HL-60 (cell line): ENCODE results near the gene CYP2A6.

Source experiments
- DNase-seq, 2 experiments: peaks; one replicate each; pipeline ENCODE4 v3.0.0-alpha.2; 2010 to 2020; ENCODE audit warnings: low read depth in 1 of 2, low spot score in 1 of 2
- H3K27ac ChIP-seq: fragments of 250-450 bp; sonication (Bioruptor Pico); replicated peaks from 2 replicates; pipeline ENCODE4 v1.5.1; 2020; ENCODE audit warnings: mild to moderate bottlenecking, moderate library complexity
- H3K27me3 ChIP-seq: fragments of 250-450 bp; sonication (Bioruptor Pico); 2 replicates; pipeline ENCODE4 v1.5.1; 2021; ENCODE audit warnings: mild to moderate bottlenecking, moderate library complexity; ENCODE audit not compliant: insufficient read depth, poor library complexity, severe bottlenecking
- H3K4me3 ChIP-seq: replicated peaks from 2 replicates; pipeline ENCODE4 v1.5.1; 2011; ENCODE audit warnings: mild to moderate bottlenecking, control low read depth, low read length; ENCODE audit not compliant: insufficient read depth
- GABPA ChIP-seq: IDR thresholded peaks from 2 replicates; pipeline ENCODE4 v1.6.1; 2012; ENCODE audit warnings: low read depth
- POLR2AphosphoS5 ChIP-seq: IDR thresholded peaks from 2 replicates; pipeline ENCODE4 v1.6.1; 2012; ENCODE audit warnings: low read depth
- SPI1 ChIP-seq: IDR thresholded peaks from 2 replicates; pipeline ENCODE4 v1.6.1; 2012; ENCODE audit warnings: low read depth, mild to moderate bottlenecking, borderline replicate concordance
- TF ChIP-seq, protein P1 (sequence below): IDR thresholded peaks from one replicate; pipeline ENCODE4 v1.5.1; 2011; ENCODE audit warnings: low read length, control low read depth, inconsistent platforms; ENCODE audit not compliant: insufficient read depth
- TF ChIP-seq, protein P2 (sequence below): IDR thresholded peaks from 2 replicates; pipeline ENCODE4 v1.6.1; 2012; ENCODE audit warnings: low read depth; ENCODE audit not compliant: insufficient replicate concordance

The CYP2A6 gene

GRCh38 chr19:40800997-40801377 lies 49.3 kb downstream of the CYP2A6 start:
- H3K4me3 ChIP-seq = no peak overlapping the region; the same call in 1 of the 2 replicates
- TF ChIP-seq, protein P1, sequence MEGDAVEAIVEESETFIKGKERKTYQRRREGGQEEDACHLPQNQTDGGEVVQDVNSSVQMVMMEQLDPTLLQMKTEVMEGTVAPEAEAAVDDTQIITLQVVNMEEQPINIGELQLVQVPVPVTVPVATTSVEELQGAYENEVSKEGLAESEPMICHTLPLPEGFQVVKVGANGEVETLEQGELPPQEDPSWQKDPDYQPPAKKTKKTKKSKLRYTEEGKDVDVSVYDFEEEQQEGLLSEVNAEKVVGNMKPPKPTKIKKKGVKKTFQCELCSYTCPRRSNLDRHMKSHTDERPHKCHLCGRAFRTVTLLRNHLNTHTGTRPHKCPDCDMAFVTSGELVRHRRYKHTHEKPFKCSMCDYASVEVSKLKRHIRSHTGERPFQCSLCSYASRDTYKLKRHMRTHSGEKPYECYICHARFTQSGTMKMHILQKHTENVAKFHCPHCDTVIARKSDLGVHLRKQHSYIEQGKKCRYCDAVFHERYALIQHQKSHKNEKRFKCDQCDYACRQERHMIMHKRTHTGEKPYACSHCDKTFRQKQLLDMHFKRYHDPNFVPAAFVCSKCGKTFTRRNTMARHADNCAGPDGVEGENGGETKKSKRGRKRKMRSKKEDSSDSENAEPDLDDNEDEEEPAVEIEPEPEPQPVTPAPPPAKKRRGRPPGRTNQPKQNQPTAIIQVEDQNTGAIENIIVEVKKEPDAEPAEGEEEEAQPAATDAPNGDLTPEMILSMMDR = no peak
- no peak for TF ChIP-seq SPI1
- TF ChIP-seq GABPA = no peak
- TF ChIP-seq POLR2AphosphoS5 = no peak
- TF ChIP-seq, protein P2, sequence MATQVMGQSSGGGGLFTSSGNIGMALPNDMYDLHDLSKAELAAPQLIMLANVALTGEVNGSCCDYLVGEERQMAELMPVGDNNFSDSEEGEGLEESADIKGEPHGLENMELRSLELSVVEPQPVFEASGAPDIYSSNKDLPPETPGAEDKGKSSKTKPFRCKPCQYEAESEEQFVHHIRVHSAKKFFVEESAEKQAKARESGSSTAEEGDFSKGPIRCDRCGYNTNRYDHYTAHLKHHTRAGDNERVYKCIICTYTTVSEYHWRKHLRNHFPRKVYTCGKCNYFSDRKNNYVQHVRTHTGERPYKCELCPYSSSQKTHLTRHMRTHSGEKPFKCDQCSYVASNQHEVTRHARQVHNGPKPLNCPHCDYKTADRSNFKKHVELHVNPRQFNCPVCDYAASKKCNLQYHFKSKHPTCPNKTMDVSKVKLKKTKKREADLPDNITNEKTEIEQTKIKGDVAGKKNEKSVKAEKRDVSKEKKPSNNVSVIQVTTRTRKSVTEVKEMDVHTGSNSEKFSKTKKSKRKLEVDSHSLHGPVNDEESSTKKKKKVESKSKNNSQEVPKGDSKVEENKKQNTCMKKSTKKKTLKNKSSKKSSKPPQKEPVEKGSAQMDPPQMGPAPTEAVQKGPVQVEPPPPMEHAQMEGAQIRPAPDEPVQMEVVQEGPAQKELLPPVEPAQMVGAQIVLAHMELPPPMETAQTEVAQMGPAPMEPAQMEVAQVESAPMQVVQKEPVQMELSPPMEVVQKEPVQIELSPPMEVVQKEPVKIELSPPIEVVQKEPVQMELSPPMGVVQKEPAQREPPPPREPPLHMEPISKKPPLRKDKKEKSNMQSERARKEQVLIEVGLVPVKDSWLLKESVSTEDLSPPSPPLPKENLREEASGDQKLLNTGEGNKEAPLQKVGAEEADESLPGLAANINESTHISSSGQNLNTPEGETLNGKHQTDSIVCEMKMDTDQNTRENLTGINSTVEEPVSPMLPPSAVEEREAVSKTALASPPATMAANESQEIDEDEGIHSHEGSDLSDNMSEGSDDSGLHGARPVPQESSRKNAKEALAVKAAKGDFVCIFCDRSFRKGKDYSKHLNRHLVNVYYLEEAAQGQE = no peak
- 0 out of 2 replicates have a peak overlapping the region, but pooled peaks have one; percentile 19 for H3K27ac ChIP-seq
- DNase-seq = no peak
- no peaks in the 10 kb centered on the region for H3K27me3 ChIP-seq

DNA sequence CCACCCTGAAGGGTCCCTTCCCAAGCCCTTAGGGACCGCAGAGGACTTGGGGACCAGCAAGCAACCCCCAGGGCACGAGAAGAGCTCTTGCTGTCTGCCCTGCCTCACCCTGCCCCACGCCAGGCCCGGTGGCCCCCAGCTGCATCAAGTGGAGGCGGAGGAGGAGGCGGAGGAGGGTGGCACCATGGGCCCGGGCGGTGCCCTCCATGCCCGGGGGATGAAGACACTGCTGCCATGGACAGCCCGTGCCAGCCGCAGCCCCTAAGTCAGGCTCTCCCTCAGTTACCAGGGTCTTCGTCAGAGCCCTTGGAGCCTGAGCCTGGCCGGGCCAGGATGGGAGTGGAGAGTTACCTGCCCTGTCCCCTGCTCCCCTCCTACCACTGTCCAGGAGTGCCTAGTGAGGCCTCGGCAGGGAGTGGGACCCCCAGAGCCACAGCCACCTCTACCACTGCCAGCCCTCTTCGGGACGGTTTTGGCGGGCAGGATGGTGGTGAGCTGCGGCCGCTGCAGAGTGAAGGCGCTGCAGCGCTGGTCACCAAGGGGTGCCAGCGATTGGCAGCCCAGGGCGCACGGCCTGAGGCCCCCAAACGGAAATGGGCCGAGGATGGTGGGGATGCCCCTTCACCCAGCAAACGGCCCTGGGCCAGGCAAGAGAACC lies 49.8 kb downstream of the CYP2A6 start:
- peak overlapping the region; percentile 91 for H3K27ac ChIP-seq
- no peak for DNase-seq

DNA sequence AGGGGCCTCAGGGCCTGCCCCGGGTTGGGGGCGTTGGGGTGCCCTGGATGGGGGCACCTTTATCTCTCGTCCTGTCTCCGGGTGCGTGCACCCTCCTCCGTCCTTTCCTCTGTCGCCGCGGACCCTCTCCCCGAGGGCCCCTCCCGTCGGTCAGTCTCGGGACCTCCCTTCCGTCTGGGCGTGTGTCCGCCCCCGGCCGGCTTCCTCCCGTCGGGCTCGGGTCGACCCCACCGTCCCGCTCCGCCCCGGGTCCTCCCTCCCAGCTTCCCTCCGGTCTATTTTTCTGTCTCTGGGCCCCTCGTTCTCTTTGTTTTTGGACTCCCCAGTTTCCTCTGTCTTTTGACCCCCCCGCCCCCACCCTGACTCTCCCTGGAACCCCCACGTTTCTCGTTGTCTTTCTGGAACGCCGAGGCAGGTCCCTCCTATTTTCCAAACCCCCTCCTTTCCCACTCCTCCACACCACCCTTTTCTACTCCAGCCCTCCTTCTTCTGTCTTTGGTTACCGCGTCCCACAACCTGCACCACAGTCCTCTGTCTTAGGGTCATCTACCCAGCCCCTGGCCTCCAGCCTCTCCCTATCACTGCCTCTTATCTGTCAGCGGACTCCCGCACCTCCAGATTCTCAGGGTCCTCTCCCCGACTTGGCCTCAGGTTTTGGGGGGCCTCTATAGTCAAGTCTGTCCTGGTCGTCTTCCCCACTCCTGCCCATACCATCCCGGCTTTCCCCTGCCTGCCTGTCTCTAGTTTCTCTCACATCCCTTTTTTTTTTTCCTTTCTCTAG lies 50.5 kb downstream of the CYP2A6 start:
- peak overlapping the region; percentile 90 for H3K4me3 ChIP-seq
- H3K27me3 ChIP-seq = no peaks in the 10 kb centered on the region
- no peak for DNase-seq
- H3K27ac ChIP-seq = peak overlapping the region; percentile 91
- TF ChIP-seq GABPA = no peak
- TF ChIP-seq, protein P1 = no peak
- TF ChIP-seq SPI1 = no peak
- TF ChIP-seq, protein P2 = no peak
- TF ChIP-seq POLR2AphosphoS5 = no peak

More for the DNA sequence above, 49.8 kb downstream of the CYP2A6 start:
- TF ChIP-seq POLR2AphosphoS5 (no peak), SPI1 (no peak), GABPA (no peak)
- TF ChIP-seq, protein P1 = no peak
- TF ChIP-seq, protein P2 = no peak
- Histone ChIP-seq H3K27me3 (no peaks in the 10 kb centered on the region), H3K4me3 (peak overlapping the region; percentile 90)
